Activated naive CD8-positive, alpha-beta T cell treated with anti-CD3 and anti-CD28 coated beads for 36 hours (primary cell): ENCODE measurements around the gene PRKACB. TPM values are rescaled to one million over a fixed set of nuclear protein-coding genes. Genes with fewer than 3 reads are reported as not detected.
"Not testable (repeated sequence)": the region's sequence is repeated elsewhere in the genome, so short reads cannot be mapped to it uniquely, and the experiment has no call there.

ENCODE experiments used
- DNase-seq: peaks from one replicate; pipeline ENCODE4 v3.0.0; 2021
- H3K27ac Mint-ChIP-seq: one replicate; pipeline ENCODE4 v1.8.0; 2022; ENCODE audit warnings: mild to moderate bottlenecking, moderate library complexity, mixed read lengths
- H3K27me3 Mint-ChIP-seq: one replicate; pipeline ENCODE4 v1.8.0; 2022; ENCODE audit warnings: mild to moderate bottlenecking, mixed read lengths
- H3K36me3 Mint-ChIP-seq: one replicate; pipeline ENCODE4 v1.8.0; 2021; ENCODE audit warnings: mild to moderate bottlenecking, mixed read lengths
- H3K4me1 Mint-ChIP-seq: one replicate; pipeline ENCODE4 v1.8.0; 2021; ENCODE audit warnings: mixed read lengths
- H3K4me3 Mint-ChIP-seq: one replicate; pipeline ENCODE4 v1.8.0; 2022; ENCODE audit warnings: mild to moderate bottlenecking, moderate library complexity, mixed read lengths
- H3K9me3 Mint-ChIP-seq: one replicate; pipeline ENCODE4 v1.8.0; 2022; ENCODE audit warnings: mixed read lengths
- total RNA-seq, 2 experiments: library from RNA; stranded (reverse); gene quantifications; one replicate each; pipeline ENCODE4 v1.2.3, GENCODE V29; 2021

Gene PRKACB
- total RNA-seq, 2 experiments from 2014 or later = 43.2 to 49.7 TPM

DNA sequence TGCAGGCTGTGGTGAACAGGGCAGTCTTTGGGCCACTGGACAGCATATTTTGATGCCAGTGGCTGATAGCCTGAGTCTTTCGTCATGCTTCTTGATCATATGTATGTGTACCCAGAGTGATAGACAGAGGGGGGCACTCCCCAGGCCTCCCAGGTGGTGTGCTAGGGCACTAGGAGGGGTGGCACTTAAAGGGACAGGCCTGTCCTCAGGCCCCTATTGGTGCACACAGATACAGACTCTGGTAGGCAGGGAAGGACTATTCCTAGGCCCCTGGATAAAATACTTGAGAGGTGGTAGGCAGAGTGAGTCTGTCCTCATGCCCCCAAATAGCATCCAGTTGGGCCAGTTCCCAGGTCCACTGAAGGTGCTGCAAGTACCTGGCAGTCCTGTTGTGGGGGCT is 80.8 kb downstream of the PRKACB start:
- DNase-seq = no peak
- H3K27ac Mint-ChIP-seq = no peak overlapping the region
- no peaks in the 10 kb centered on the region for H3K27me3 Mint-ChIP-seq
- peaks cover 56% of the 10 kb centered on the region for H3K36me3 Mint-ChIP-seq
- peaks cover 30% of the 10 kb centered on the region for H3K9me3 Mint-ChIP-seq
- H3K4me3 Mint-ChIP-seq = no peak overlapping the region
- peaks cover 29% of the 10 kb centered on the region for H3K4me1 Mint-ChIP-seq

DNA sequence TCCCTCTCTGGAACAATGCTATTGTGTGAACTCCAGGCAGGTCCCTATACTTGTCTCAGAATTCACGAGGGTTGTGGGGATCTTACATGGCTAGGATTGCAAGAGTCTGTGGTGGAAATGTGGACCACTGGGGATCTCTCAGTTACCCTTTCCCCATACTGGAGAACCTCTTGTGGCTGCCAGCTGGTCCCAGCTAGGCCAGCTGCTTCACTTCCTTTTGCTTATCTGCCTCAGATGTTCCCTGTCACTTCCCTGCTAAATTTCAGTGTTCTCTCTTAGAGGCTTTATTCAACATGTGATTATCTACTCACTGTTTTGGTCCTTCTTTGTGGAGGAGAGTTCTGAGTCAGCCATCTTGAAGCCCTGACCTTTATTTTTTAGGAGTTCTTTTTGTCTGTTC is 81.6 kb downstream of the PRKACB start:
- Mint-ChIP-seq H3K9me3 (peaks cover 27% of the 10 kb centered on the region), H3K27me3 (no peaks in the 10 kb centered on the region), H3K27ac (peak overlapping the region; percentile 16), H3K4me1 (peaks cover 24% of the 10 kb centered on the region), H3K4me3 (no peak overlapping the region), H3K36me3 (peaks cover 52% of the 10 kb centered on the region)
- DNase-seq = no peak

DNA sequence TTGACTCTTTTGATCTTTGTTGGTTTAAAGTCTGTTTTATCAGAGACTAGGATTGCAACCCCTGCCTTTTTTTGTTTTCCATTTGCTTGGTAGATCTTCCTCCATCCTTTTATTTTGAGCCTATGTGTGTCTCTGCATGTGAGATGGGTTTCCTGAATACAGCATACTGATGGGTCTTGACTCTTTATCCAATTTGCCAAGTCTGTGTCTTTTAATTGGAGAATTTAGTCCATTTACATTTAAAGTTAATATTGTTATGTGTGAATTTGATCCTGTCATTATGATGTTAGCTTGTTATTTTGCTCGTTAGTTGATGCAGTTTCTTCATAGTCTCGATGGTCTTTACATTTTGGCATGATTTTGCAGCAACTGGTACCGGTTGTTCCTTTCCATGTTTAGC is 88.6 kb downstream of the PRKACB start:
- not testable (repeated sequence) for H3K27me3 Mint-ChIP-seq, H3K9me3 Mint-ChIP-seq, H3K4me1 Mint-ChIP-seq, H3K4me3 Mint-ChIP-seq, H3K27ac Mint-ChIP-seq, DNase-seq
- H3K36me3 Mint-ChIP-seq = peaks cover 40% of the 10 kb centered on the region

DNA sequence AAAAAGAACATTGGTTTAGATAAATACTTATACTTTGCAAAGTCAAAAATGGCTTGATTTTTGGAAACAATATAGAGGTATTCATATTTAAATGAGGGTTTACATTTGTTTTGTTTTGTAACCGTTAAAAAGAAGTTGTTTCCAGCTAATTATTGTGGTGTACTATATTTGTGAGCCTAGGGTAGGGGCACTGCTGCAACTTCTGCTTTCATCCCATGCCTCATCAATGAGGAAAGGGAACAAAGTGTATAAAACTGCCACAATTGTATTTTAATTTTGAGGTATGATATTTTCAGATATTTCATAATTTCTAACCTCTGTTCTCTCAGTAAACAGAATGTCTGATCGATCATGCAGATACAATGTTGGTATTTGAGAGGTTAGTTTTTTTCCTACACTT is 92.2 kb downstream of the PRKACB start:
- DNase-seq = no peak
- Mint-ChIP-seq H3K27ac (no peak overlapping the region), H3K36me3 (peaks cover 61% of the 10 kb centered on the region), H3K4me3 (no peak overlapping the region), H3K4me1 (no peaks in the 10 kb centered on the region), H3K27me3 (no peaks in the 10 kb centered on the region), H3K9me3 (peaks cover 15% of the 10 kb centered on the region)

DNA sequence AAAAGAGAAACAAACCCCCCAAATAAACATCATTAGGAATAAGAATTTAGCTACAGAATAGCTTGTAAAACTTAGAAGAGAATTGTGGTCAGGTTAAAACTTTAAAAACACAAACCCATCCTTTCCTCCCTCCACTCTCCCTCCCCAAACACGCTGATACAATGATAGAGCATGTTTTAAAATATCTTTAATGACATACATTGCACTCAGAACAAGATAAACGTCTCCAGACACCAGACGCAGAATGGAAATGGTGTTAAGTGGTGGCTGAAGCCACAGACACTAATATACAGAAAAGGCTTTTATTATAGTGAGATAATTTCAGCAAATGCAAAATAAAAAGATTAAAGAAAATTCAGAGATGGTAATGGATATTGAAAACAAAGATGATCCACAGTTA is 98.6 kb downstream of the PRKACB start:
- Mint-ChIP-seq H3K4me3 (no peak overlapping the region), H3K27ac (no peak overlapping the region), H3K9me3 (peaks cover 26% of the 10 kb centered on the region), H3K4me1 (peaks cover 5% of the 10 kb centered on the region), H3K36me3 (peaks cover 46% of the 10 kb centered on the region), H3K27me3 (no peaks in the 10 kb centered on the region)
- no peak for DNase-seq

DNA sequence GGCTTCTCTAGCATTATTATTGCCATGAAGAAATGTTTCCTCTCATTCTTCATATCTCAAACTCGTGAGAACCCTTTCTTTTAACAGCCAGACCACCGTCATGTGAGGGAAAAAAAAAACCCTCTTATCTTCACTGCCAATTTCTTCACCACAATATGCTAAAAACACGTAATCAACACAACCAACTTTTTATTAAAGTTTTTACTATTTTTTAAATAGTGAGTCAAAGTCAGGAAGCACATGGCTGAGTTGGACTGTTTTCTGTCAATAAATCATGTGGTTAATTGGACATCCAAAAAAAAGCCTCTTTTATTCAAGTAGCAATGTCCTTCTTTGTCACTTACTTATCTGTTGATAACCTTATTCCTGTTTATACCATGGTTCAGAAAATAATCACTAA is 101.5 kb downstream of the PRKACB start:
- H3K27me3 Mint-ChIP-seq = no peaks in the 10 kb centered on the region
- H3K27ac Mint-ChIP-seq = no peak overlapping the region
- peaks cover 22% of the 10 kb centered on the region for H3K36me3 Mint-ChIP-seq
- no peak for DNase-seq
- H3K4me3 Mint-ChIP-seq = no peak overlapping the region
- H3K4me1 Mint-ChIP-seq = peaks cover 5% of the 10 kb centered on the region
- peaks cover 25% of the 10 kb centered on the region for H3K9me3 Mint-ChIP-seq

DNA sequence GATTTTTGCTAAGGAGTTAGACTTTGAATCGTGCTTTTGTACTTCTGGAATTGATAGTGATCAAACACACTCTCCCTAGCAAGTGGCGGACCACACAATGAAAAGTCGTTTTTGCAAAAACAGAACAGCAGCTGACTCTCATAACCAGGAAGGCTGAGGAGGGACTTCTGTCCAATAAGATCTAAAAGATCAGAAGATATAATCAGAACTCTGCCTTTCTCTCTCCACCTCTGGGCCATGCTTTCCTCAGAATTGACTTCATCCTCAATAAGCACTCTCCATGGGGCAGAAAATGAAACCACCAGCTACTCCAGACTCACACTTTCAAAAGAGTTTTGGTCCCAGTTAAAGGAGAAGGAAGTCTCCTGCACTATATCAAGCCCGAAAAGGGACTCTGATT is 102.1 kb downstream of the PRKACB start:
- Mint-ChIP-seq H3K4me1 (peaks cover 5% of the 10 kb centered on the region), H3K4me3 (no peak overlapping the region), H3K36me3 (peaks cover 15% of the 10 kb centered on the region), H3K9me3 (peaks cover 28% of the 10 kb centered on the region), H3K27ac (no peak overlapping the region), H3K27me3 (no peaks in the 10 kb centered on the region)
- no peak for DNase-seq

DNA sequence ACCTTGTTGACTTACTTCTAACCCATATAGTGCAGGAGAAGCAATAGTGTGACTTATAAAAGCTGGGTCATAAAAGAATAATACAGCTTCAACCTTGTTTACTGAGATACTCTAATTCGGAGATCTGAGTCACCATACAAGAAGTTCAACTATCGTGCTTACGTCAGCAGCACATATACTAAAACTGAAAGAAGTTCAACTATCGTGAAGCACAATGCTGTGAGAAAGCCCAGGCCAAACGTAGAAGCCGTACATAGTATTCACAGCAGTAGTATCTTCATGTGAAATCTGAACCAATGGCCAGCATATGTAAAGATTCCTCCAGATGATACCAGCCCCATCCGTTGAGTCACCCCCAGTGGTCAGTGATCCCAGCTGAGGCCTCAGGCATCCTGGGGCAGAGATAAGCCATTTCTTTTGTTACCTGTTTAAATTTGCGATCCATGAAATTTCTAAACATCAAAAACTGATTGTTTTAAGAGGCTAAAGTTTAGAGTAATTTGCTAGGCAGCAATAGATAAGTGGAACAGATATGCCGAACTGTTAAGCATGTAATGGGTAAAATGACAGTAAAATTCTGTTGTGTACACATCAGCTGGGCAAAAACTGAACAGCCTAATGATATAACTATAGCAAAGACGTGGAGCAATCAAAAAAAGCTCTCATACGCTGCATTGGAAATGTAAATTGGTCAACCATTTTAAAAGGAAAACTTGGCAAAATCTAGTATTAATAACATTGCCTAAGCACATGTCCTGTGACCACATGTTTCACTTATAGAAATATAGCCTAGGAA is 103.6 kb downstream of the PRKACB start:
- H3K4me3 Mint-ChIP-seq = no peak overlapping the region

DNA sequence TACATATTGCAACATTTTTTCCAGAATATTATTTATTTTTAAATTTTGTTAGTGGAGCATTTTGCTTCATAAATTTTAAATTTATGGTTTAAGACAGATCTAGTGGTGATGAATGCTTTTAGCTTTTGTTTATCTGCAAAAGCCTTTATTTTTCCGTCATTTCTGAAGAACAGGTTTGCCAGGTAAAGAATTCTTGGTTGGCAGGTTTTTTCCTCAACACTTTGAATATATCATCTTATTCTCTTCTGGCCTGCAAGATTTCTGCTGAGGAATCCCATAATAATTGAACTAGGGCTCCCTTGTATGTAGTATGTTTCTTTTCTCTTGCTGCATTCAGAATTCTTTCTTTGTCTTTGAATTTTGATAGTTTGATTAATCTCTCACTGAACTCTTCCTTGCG is 106.6 kb downstream of the PRKACB start:
- no peaks in the 10 kb centered on the region for H3K27me3 Mint-ChIP-seq
- H3K27ac Mint-ChIP-seq = no peak overlapping the region
- peaks cover 3% of the 10 kb centered on the region for H3K36me3 Mint-ChIP-seq
- DNase-seq = no peak
- peaks cover 14% of the 10 kb centered on the region for H3K9me3 Mint-ChIP-seq
- no peak overlapping the region for H3K4me3 Mint-ChIP-seq
- H3K4me1 Mint-ChIP-seq = peaks cover 5% of the 10 kb centered on the region

More for the DNA sequence above, 103.6 kb downstream of the PRKACB start:
- Mint-ChIP-seq H3K27me3 (no peaks in the 10 kb centered on the region), H3K4me1 (peaks cover 5% of the 10 kb centered on the region), H3K9me3 (peaks cover 20% of the 10 kb centered on the region), H3K27ac (no peak overlapping the region), H3K36me3 (peaks cover 1% of the 10 kb centered on the region)
- DNase-seq = no peak

DNA sequence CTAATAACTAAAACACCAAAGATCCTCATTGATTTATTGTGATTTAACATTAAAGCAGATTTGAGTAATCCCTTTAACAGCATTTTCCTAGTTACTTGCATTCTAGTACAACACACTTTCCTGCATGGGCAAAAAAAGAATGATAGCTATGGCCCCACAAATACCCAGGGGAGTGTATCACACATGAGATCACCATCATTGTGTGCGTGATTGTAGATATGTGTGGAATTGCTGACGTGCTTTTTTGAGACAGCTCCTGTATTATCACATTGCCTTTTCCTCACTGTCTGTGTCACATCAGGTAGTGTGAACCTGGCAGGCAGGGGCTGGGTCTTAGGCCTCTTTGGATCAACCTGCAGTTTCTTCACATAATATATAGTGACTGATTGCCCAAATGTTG is 109.0 kb downstream of the PRKACB start:
- H3K27me3 Mint-ChIP-seq = no peaks in the 10 kb centered on the region
- H3K4me3 Mint-ChIP-seq = no peak overlapping the region
- peaks cover 3% of the 10 kb centered on the region for H3K36me3 Mint-ChIP-seq
- no peaks in the 10 kb centered on the region for H3K4me1 Mint-ChIP-seq
- no peak for DNase-seq
- H3K9me3 Mint-ChIP-seq = peaks cover 14% of the 10 kb centered on the region
- no peak overlapping the region for H3K27ac Mint-ChIP-seq

DNA sequence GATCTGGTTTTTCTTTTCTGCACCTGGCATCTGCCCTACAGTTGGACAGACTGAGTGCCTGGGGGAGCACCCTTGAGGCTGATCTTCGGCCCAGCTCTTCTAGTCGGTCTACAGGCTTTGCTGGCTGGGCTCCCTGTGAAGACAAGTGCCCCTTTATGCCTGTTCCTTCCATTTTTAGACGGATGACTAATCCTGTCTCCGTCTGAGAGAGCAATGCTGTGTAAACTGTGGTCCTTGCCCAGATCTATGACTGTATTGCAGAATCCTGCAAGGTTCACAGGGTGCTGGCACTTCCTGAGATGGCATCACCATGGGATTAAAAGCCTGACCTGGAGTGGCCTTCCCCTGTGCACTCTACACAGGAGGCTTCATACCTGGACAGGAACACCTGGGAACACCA is 109.8 kb downstream of the PRKACB start:
- no peaks in the 10 kb centered on the region for H3K27me3 Mint-ChIP-seq
- no peak for DNase-seq
- no peaks in the 10 kb centered on the region for H3K4me1 Mint-ChIP-seq
- peaks cover 3% of the 10 kb centered on the region for H3K36me3 Mint-ChIP-seq
- H3K4me3 Mint-ChIP-seq = no peak overlapping the region
- peaks cover 14% of the 10 kb centered on the region for H3K9me3 Mint-ChIP-seq
- H3K27ac Mint-ChIP-seq = no peak overlapping the region

DNA sequence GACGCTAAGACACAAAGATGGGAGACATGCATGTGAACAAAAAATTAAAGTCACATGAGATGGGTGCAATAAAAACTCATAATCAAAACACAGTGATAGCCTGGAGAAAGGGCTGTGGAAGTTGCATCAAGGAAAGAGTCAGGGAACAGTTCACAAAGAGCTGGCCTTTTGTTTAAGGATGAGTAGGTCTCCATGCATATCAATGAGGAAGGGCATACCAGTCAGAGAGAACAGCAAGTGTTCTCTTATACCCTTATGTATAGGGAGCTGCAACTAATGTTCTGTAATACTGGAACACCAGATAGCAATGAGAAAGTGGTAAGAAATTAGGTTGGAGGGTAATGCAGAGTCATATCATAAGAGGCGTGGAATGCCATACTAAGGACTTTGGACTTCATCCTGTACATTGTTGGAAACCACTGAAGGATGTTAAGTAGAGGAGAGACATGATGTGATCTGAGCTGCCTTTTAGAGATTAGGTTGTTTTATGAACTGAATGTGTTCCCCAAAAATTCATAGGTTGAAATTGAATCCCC is 110.7 kb downstream of the PRKACB start:
- H3K9me3 Mint-ChIP-seq = peaks cover 11% of the 10 kb centered on the region
- H3K27me3 Mint-ChIP-seq = no peaks in the 10 kb centered on the region
- no peak overlapping the region for H3K27ac Mint-ChIP-seq
- peaks cover 3% of the 10 kb centered on the region for H3K36me3 Mint-ChIP-seq
- H3K4me3 Mint-ChIP-seq = no peak overlapping the region
- no peak for DNase-seq
- no peaks in the 10 kb centered on the region for H3K4me1 Mint-ChIP-seq

DNA sequence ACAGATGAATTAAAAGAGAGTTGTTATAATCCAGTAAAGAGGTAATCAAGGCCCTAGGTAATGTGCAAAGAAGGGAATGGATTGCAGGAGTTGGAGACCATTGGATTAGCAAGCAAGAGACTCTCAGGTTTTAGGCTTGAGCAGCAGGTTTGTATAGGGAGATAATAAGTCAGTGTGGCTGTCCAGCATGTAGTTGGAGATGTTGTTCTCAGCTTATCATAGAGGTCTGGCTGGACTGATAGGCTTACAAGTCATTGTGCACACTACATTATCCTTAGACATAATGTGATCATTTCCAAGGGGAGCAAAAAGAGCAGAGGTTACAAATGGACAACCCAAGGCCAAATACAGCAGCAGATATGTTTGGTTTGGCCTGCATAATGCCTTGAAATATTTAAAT is 111.5 kb downstream of the PRKACB start:
- no peak overlapping the region for H3K27ac Mint-ChIP-seq
- H3K36me3 Mint-ChIP-seq = peaks cover 3% of the 10 kb centered on the region
- DNase-seq = no peak
- no peaks in the 10 kb centered on the region for H3K27me3 Mint-ChIP-seq
- no peak overlapping the region for H3K4me3 Mint-ChIP-seq
- no peaks in the 10 kb centered on the region for H3K4me1 Mint-ChIP-seq
- H3K9me3 Mint-ChIP-seq = peaks cover 7% of the 10 kb centered on the region

DNA sequence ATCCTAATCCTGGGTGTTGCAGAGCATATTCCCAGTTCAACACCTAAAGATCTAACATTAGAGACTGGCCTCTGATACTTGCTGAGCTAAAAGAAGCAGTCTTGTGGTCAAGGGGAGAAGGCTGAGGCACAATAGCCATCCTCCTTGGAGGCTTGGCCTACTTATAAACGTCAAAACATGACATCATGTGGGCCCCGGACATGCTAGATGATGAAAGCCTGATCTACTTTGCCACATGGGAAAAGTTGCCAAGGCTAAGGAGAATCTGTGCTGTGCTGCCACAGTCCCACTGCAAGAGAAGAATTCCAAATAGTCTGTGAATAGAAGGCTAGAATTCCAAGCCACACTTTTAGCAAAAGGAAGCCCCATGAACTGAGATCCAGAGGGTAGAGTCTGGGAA is 113.5 kb downstream of the PRKACB start:
- H3K4me1 Mint-ChIP-seq = no peaks in the 10 kb centered on the region
- peaks cover 3% of the 10 kb centered on the region for H3K36me3 Mint-ChIP-seq
- DNase-seq = no peak
- no peaks in the 10 kb centered on the region for H3K9me3 Mint-ChIP-seq
- no peaks in the 10 kb centered on the region for H3K27me3 Mint-ChIP-seq
- H3K27ac Mint-ChIP-seq = no peak overlapping the region
- H3K4me3 Mint-ChIP-seq = no peak overlapping the region

DNA sequence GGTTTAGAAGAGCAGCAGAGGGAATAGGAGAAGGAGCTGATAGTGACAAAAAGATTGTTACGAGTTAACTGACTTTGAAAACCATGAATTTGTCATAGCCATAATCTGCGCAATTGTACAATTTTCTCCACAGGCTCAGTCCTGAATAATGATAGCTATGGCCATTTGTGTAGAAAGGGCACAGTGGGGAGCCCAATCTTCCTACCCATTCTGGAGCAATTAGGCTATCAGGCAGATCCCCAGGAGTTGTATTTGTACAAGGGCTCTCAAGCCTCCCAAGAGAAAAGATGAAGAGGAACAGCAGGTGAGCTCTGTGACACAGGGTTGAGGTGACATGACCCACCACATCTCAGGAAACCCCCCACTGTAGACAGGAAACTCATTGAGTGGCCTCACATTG is 115.3 kb downstream of the PRKACB start:
- no peaks in the 10 kb centered on the region for H3K9me3 Mint-ChIP-seq
- no peak overlapping the region for H3K27ac Mint-ChIP-seq
- H3K27me3 Mint-ChIP-seq = no peaks in the 10 kb centered on the region
- H3K4me3 Mint-ChIP-seq = no peak overlapping the region
- no peak for DNase-seq
- H3K4me1 Mint-ChIP-seq = no peaks in the 10 kb centered on the region
- H3K36me3 Mint-ChIP-seq = no peaks in the 10 kb centered on the region

DNA sequence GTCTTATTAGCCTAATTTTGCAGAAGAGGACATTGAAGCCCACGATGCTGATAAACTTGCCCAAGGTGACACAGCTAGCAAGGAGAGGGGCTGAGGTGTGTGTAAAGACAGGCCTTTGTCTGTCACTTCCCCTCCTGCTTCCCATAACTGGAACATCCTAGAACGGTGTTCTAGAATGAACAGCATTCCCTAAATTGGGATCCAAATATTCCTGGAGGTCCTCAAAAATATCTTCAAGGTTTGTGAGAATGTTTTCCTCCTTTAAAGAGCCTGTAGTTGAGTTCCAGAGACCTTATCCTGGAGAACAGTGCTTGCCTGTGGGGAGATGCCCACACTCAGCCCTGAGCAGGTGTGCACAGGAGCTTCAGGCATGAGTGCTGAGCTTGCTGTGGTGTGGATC is 115.9 kb downstream of the PRKACB start:
- Mint-ChIP-seq H3K36me3 (no peaks in the 10 kb centered on the region), H3K4me1 (no peaks in the 10 kb centered on the region), H3K27me3 (no peaks in the 10 kb centered on the region), H3K27ac (no peak overlapping the region), H3K4me3 (no peak overlapping the region), H3K9me3 (no peaks in the 10 kb centered on the region)
- no peak for DNase-seq
